K562 (cell line): ENCODE measurements around the gene ZNF574. TPM values are rescaled to one million over a fixed set of nuclear protein-coding genes. Genes with fewer than 3 reads are reported as not detected.

Experiments
- ATAC-seq: fragments of 200-7000 bp; cut with Tn5 transposase; 3 replicates; pipeline ENCODE4 v1.9.1; 2020; ENCODE audit warnings: moderate library complexity
- BruUV-seq: library from RNA; stranded (reverse); fragments of 400-500 nt; replicated peaks from 2 replicates; lab custom pipeline; 2021; lab: Mats Ljungman, UMichigan
- CTCF ChIA-PET: fragments of 300-600 bp; formaldehyde crosslinking; extraction: SDS; loops from one replicate; lab custom pipeline; 2021; ENCODE audit warnings: low intra/inter-chr PET ratio; lab: Yijun Ruan, JAX
- POLR2A ChIA-PET: fragments of 300-600, 350-650 bp; sonication (Branson Sonifier 250); formaldehyde crosslinking; extraction: SDS; loops from one replicate; lab custom pipeline; 2021; ENCODE audit warnings: antibody characterized with exemption, inconsistent platforms; lab: Yijun Ruan, JAX
- DNase-seq, 4 experiments: peaks; one replicate each; pipeline versions ENCODE4 v3.0.0 to v3.0.0-alpha.2; 2011 to 2018; ENCODE audit warnings: low spot score in 3 of 4, mixed read lengths in 3 of 4; ENCODE audit errors: extremely low read depth in 1 of 4
- FAIRE-seq: peaks from 2 replicates; lab custom pipeline; 2011; peaks lifted over from hg19 to GRCh38; lab: Jason Lieb, UNC
- H2AFZ ChIP-seq: 2 replicates; pipeline ENCODE4 v1.6.0; 2011; ENCODE audit warnings: low read depth, low read length, control low read depth, inconsistent platforms
- H3K27ac ChIP-seq: fragments of 200-600 bp; 3 replicates; pipeline ENCODE4 v1.8.0; 2011; ENCODE audit warnings: low read depth, mild to moderate bottlenecking, control low read depth, inconsistent platforms, low read length, moderate library complexity, mixed read lengths; ENCODE audit errors: extremely low read depth
- H3K27me3 ChIP-seq, 2 experiments: fragments of 300-600 bp in 1 of 2; 2 replicates in 1 of 2; 3 replicates in 1 of 2; pipeline versions ENCODE4 v1.6.0 to v1.8.0; 2011; ENCODE audit warnings: inconsistent platforms in 2 of 2, low read length in 2 of 2, mild to moderate bottlenecking in 1 of 2, mixed read lengths in 1 of 2, moderate library complexity in 1 of 2; ENCODE audit not compliant: control insufficient read depth in 2 of 2, insufficient read depth in 2 of 2
- H3K36me3 ChIP-seq: fragments of 300-600 bp; 3 replicates; pipeline ENCODE4 v1.8.0; 2011; ENCODE audit warnings: mild to moderate bottlenecking, low read length, inconsistent platforms; ENCODE audit not compliant: control insufficient read depth, insufficient read depth
- H3K4me1 ChIP-seq, 2 experiments: fragments of 200-600 bp in 1 of 2; replicated peaks in 1 of 2; 2 replicates in 1 of 2; 3 replicates in 1 of 2; pipeline versions ENCODE4 v1.5.1 to v1.8.0; 2011; ENCODE audit warnings: inconsistent platforms in 2 of 2, low read length in 2 of 2, mild to moderate bottlenecking in 1 of 2, mixed read lengths in 1 of 2, moderate library complexity in 1 of 2; ENCODE audit not compliant: control insufficient read depth in 2 of 2, insufficient read depth in 2 of 2
- H3K4me2 ChIP-seq: 2 replicates; pipeline ENCODE4 v1.6.1; 2011; ENCODE audit warnings: low read length, control low read depth, inconsistent platforms, mixed read lengths; ENCODE audit not compliant: insufficient read depth
- H3K4me3 ChIP-seq: fragments of 200-600 bp; sonication (generic), shearing (Covaris generic); 2 replicates; pipeline ENCODE4 v1.5.1; 2016; ENCODE audit warnings: control low read depth, inconsistent platforms
- H3K79me2 ChIP-seq: fragments of 200-600 bp; 3 replicates; pipeline ENCODE4 v1.8.0; 2011; ENCODE audit warnings: low read length, inconsistent platforms; ENCODE audit not compliant: control insufficient read depth, insufficient read depth
- H3K9ac ChIP-seq, 2 experiments: 2 replicates each; pipeline versions ENCODE4 v1.6.0 to v1.6.1; 2011; ENCODE audit warnings: low read depth in 2 of 2, low read length in 2 of 2, control low read depth in 1 of 2, inconsistent platforms in 1 of 2, mild to moderate bottlenecking in 1 of 2, mixed read lengths in 1 of 2; ENCODE audit not compliant: insufficient read depth in 1 of 2
- H3K9me1 ChIP-seq: one replicate; pipeline ENCODE4 v1.6.0; 2011; ENCODE audit warnings: inconsistent platforms, mild to moderate bottlenecking, low read length, moderate library complexity; ENCODE audit not compliant: control insufficient read depth, insufficient read depth
- H3K9me3 ChIP-seq: replicated peaks from 2 replicates; pipeline ENCODE4 v1.5.1; 2011; ENCODE audit warnings: low read depth, low read length, inconsistent platforms; ENCODE audit not compliant: control insufficient read depth, insufficient read depth
- H4K20me1 ChIP-seq: replicated peaks from 2 replicates; pipeline ENCODE4 v1.6.1; 2011; ENCODE audit warnings: low read length, inconsistent platforms, mixed read lengths; ENCODE audit not compliant: control insufficient read depth, insufficient read depth
- ARHGAP35 ChIP-seq: fragments of 450-650 bp; IDR thresholded peaks from 2 replicates; pipeline ENCODE4 v1.6.1; 2018; ENCODE audit not compliant: partially characterized antibody
- E2F6 ChIP-seq, 2 experiments: IDR thresholded peaks; 2 replicates each; pipeline ENCODE4 v1.6.1; 2011; ENCODE audit warnings: borderline replicate concordance in 1 of 2, control low read depth in 1 of 2, low read depth in 1 of 2, low read length in 1 of 2, mild to moderate bottlenecking in 1 of 2, mixed read lengths in 1 of 2, moderate library complexity in 1 of 2; ENCODE audit not compliant: insufficient read depth in 1 of 2, insufficient read length in 1 of 2, poor library complexity in 1 of 2, severe bottlenecking in 1 of 2; ENCODE audit errors: extremely low read depth in 1 of 2
- ELF1 ChIP-seq: fragments of 200-800 bp; sonication (Bioruptor generic); IDR thresholded peaks from 2 replicates; pipeline ENCODE4 v1.6.1; 2016; ENCODE audit warnings: missing genetic modification characterization, missing compliant biosample characterization
- KDM1A ChIP-seq, 2 experiments: fragments of 450-650 bp; IDR thresholded peaks; 2 replicates each; pipeline ENCODE4 v1.6.1; 2016; ENCODE audit warnings: mild to moderate bottlenecking in 2 of 2
- ZNF311 ChIP-seq: fragments of 250-450 bp; sonication (Bioruptor Pico); IDR thresholded peaks from 2 replicates; pipeline ENCODE4 v1.4.0; 2020; ENCODE audit warnings: mild to moderate bottlenecking, moderate library complexity
- WGBS: fragments of 100-300 bp; shearing (Covaris generic); methylation state at CpG from one replicate; pipeline ENCODE4 v1.1.6; 2016; ENCODE audit warnings: low coverage, mixed read lengths; ENCODE audit not compliant: insufficient coverage; ENCODE audit errors: missing lambda C conversion rate; 5-methylcytosine and 5-hydroxymethylcytosine counted together
- in situ Hi-C: fragments of 300-500 bp; cut with MboI; formaldehyde crosslinking; loops from 4 replicates; pipeline ENCODE4 v1.15.0; 2018; ENCODE audit warnings: inconsistent platforms, mixed read lengths
- intact Hi-C: fragments of 100-400 bp; cut with micrococcal nuclease; formaldehyde crosslinking; loops from 2 replicates; pipeline ENCODE4 v1.14.2; 2022
- polyA plus RNA-seq, 8 experiments: library from polyadenylated mRNA; depleted of rRNA in 4 of 8; stranded (reverse) in 5 of 8; unstranded in 3 of 8; fragments of >200 nt; fragmentation: Nextera tagmentation in 2 of 8; fragmentation: Illumina TruSeq in 1 of 8; extraction: Ambion mirVana in 2 of 8; extraction: Trizol in 1 of 8; gene quantifications; 2 replicates each; pipeline versions ENCODE4 v1.2.1 to v1.2.3, GENCODE V29; 2011 to 2014; ENCODE audit warnings: inconsistent platforms in 1 of 8, missing spikeins in 1 of 8
- total RNA-seq, 7 experiments: library from RNA; depleted of rRNA in 6 of 7; stranded (reverse); fragments of >200 nt in 6 of 7; fragmentation: Illumina TruSeq in 2 of 7; extraction: Trizol in 2 of 7; gene quantifications; 2 replicates each; pipeline versions ENCODE4 v1.2.1 to v1.2.3, GENCODE V29; 2011 to 2021; ENCODE audit warnings: low replicate concordance in 1 of 7

The ZNF574 gene
- total and polyA plus RNA-seq, 9 of the 15 experiments (the other 6 are each of a cell fraction or from before 2014, with no cell fraction given): 0.24 to 20.7 (median 8.4) TPM

GRCh38 chr19:42089772-42090171, 13.8 kb downstream of the ZNF574 start:
- H3K9ac ChIP-seq: no peak overlapping the region
- H3K36me3 ChIP-seq: no peaks in the 10 kb centered on the region
- H3K27ac ChIP-seq: no peak overlapping the region
- H3K9me1 ChIP-seq: no peaks in the 10 kb centered on the region
- no TSS peak for BruUV-seq
- POLR2A ChIA-PET: no interaction called here
- intact Hi-C loops: no loop called here
- WGBS: 60% methylated on average over 12 of the region's 13 CpGs
- CTCF ChIA-PET: interaction anchor here (0.7 kb wide), 1 partner anchor 50 kb away, joined by 5 read pairs; no protein-coding TSS in a partner anchor
- H3K27me3 ChIP-seq: peaks cover 0 to 7% of the 10 kb centered on the region in 2 experiments; a peak in 3 of 5 replicates
- FAIRE-seq (no peak), DNase-seq (no peak), ATAC-seq (no peak)
- peaks cover 7 to 21% of the 10 kb centered on the region in 2 experiments; a peak in 4 of 5 replicates for H3K4me1 ChIP-seq
- H2AFZ ChIP-seq: no peak overlapping the region
- H4K20me1 ChIP-seq: no peaks in the 10 kb centered on the region
- no peaks in the 10 kb centered on the region for H3K79me2 ChIP-seq
- in situ Hi-C loops: no loop called here
- H3K4me2 ChIP-seq: no peak overlapping the region
- H3K4me3 ChIP-seq: no peak overlapping the region
- H3K9me3 ChIP-seq: no peaks in the 10 kb centered on the region
- TF ChIP-seq ARHGAP35 (no peak), KDM1A (IDR thresholded peaks at IDR 0.05) (no peak), E2F6 (IDR thresholded peaks at IDR 0.05; ENCODE audit: borderline replicate concordance in 1 of 2, extremely low read depth in 1 of 2, insufficient read depth in 1 of 2, insufficient read length in 1 of 2, low read depth in 1 of 2, low read length in 1 of 2, poor library complexity in 1 of 2, severe bottlenecking in 1 of 2) (no peak), ELF1 (tag) (no peak), ZNF311 (no peak)
